ENCODE data around the gene SAPCD2. TPM values are rescaled to one million over a fixed set of nuclear protein-coding genes. Genes with fewer than 3 reads are reported as not detected.

Gene SAPCD2
- total and polyA plus RNA-seq, 9 of the 15 experiments (the other 6 are each of a cell fraction or from before 2014, with no cell fraction given), result 3.4 to 91.8 (median 18.8) TPM

GRCh38 chr9:137014166-137014565 lies 56.2 kb downstream of the SAPCD2 start:
- H3K4me3 ChIP-seq, result no peak overlapping the region
- no peaks in the 10 kb centered on the region for H3K27me3 ChIP-seq (ENCODE audit: control insufficient read depth in 2 of 2, insufficient read depth in 2 of 2, low read length in 2 of 2)
- H4K20me1 ChIP-seq (replicated peaks; ENCODE audit: control insufficient read depth, insufficient read depth, low read length), result no peaks in the 10 kb centered on the region
- H3K27ac ChIP-seq (ENCODE audit: extremely low read depth, low read depth, low read length), result no peak overlapping the region
- CTCF ChIA-PET (ENCODE audit: low intra/inter-chr PET ratio), result no interaction called here
- FAIRE-seq (no peak), DNase-seq (ENCODE audit: extremely low read depth in 1 of 4, low spot score in 3 of 4) (no peak), ATAC-seq (no peak)
- in situ Hi-C loops (cut with MboI) (no loop called here), intact Hi-C loops (cut with micrococcal nuclease) (no loop called here)
- no peaks in the 10 kb centered on the region for H3K9me1 ChIP-seq (ENCODE audit: control insufficient read depth, insufficient read depth, low read length)
- BruUV-seq (replicated peaks), result no TSS peak
- peaks cover 0 to 72% of the 10 kb centered on the region in 2 experiments; a peak in 2 of 5 replicates for H3K4me1 ChIP-seq (replicated peaks in 1 of 2; ENCODE audit: control insufficient read depth in 2 of 2, insufficient read depth in 2 of 2, low read length in 2 of 2)
- 84% methylated on average over 18 of the region's 23 CpGs for WGBS (ENCODE audit: insufficient coverage, low coverage, missing lambda C conversion rate)
- no peak for TF ChIP-seq ZNF232 (CRISPR knock-in tag; IDR thresholded peaks at IDR 0.05)
- TF ChIP-seq KLF10 (CRISPR knock-in tag; IDR thresholded peaks at IDR 0.05), result no peak
- no peak for TF ChIP-seq ELF2 (CRISPR knock-in tag; IDR thresholded peaks at IDR 0.05)
- no peak for TF ChIP-seq CAMTA2 (CRISPR knock-in tag; conservative IDR thresholded peaks at IDR 0.05)
- no peak for TF ChIP-seq ZNF511 (CRISPR knock-in tag; IDR thresholded peaks at IDR 0.05)
- TF ChIP-seq KHSRP (IDR thresholded peaks at IDR 0.05), result no peak
- TF ChIP-seq ATF4 (CRISPR knock-in tag; IDR thresholded peaks at IDR 0.05), result no peak
- H3K9ac ChIP-seq (ENCODE audit: insufficient read depth in 1 of 2, low read depth in 2 of 2, low read length in 2 of 2), result no peak overlapping the region; a peak in 1 of 4 replicates
- H2AFZ ChIP-seq (ENCODE audit: low read depth, low read length), result no peak overlapping the region
- no peaks in the 10 kb centered on the region for H3K79me2 ChIP-seq (ENCODE audit: control insufficient read depth, insufficient read depth, low read length)
- POLR2A ChIA-PET, result interaction anchor here (0.6 to 1.1 kb wide), 2 partner anchors 21 to 23 kb away, joined by 3 read pairs; no protein-coding TSS in a partner anchor
- no peaks in the 10 kb centered on the region for H3K9me3 ChIP-seq (replicated peaks; ENCODE audit: control insufficient read depth, insufficient read depth, low read depth, low read length)
- H3K36me3 ChIP-seq (ENCODE audit: control insufficient read depth, insufficient read depth, low read length), result no peaks in the 10 kb centered on the region
- H3K4me2 ChIP-seq (ENCODE audit: insufficient read depth, low read length), result no peak overlapping the region

Data from K562 (cell line).